ENCODE results near the gene ADCY4.

GRCh38 chr14:24269910-24270536, 64.8 kb downstream of the ADCY4 start:
- no peak for TF ChIP-seq JUNB (IDR thresholded peaks at IDR 0.05)
- TF ChIP-seq NFXL1 (IDR thresholded peaks at IDR 0.05; ENCODE audit: borderline replicate concordance) = no peak
- no peak for TF ChIP-seq CTCF (IDR thresholded peaks at IDR 0.05 in 2 of 3, conservative IDR thresholded peaks at IDR 0.05 in 1 of 3; ENCODE audit: control insufficient read depth in 2 of 3, extremely low read depth in 1 of 3, insufficient read depth in 1 of 3, low read depth in 3 of 3, low read length in 3 of 3)
- TF ChIP-seq EZH2 (IDR thresholded peaks at IDR 0.05; ENCODE audit: borderline replicate concordance, control insufficient read depth, low read depth, low read length) = no peak
- no peak for TF ChIP-seq RCOR1 (conservative IDR thresholded peaks at IDR 0.05; ENCODE audit: low read depth, low read length)
- TF ChIP-seq FOXM1 (IDR thresholded peaks at IDR 0.05; ENCODE audit: low read depth, low read length) = no peak
- TF ChIP-seq SP1 (IDR thresholded peaks at IDR 0.05; ENCODE audit: low read depth, low read length) = no peak
- no peak for TF ChIP-seq POLR2AphosphoS5 (IDR thresholded peaks at IDR 0.05; ENCODE audit: low read length)
- no peak for TF ChIP-seq POLR2A (IDR thresholded peaks at IDR 0.05; ENCODE audit: low read depth, low read length)
